ENCODE measurements around the gene LIMA1. TPM values are rescaled to one million over a fixed set of nuclear protein-coding genes. Genes with fewer than 3 reads are reported as not detected.
"Not testable (repeated sequence)": the region's sequence is repeated elsewhere in the genome, so short reads cannot be mapped to it uniquely, and the experiment has no call there.

The LIMA1 gene
- total RNA-seq, 1 experiment from 2014 or later, result 109 TPM

- DNase-seq (ENCODE audit: low spot score), result no peak
These were observed 4.0 kb upstream of the LIMA1 start for GRCh38 chr12:50287271-50287670.

GRCh38 chr12:50285253-50285652 lies 1.9 kb upstream of the LIMA1 start:
- DNase-seq (ENCODE audit: low spot score), result no peak

GRCh38 chr12:50282721-50283228 lies 545 bp downstream of the LIMA1 start:
- no peak for DNase-seq (ENCODE audit: low spot score)

GRCh38 chr12:50279501-50279900 lies 3.8 kb downstream of the LIMA1 start:
- DNase-seq (ENCODE audit: low spot score), result no peak

- DNase-seq (ENCODE audit: low spot score), result no peak
These were observed 6.2 kb downstream of the LIMA1 start for GRCh38 chr12:50276912-50277671.

DNA sequence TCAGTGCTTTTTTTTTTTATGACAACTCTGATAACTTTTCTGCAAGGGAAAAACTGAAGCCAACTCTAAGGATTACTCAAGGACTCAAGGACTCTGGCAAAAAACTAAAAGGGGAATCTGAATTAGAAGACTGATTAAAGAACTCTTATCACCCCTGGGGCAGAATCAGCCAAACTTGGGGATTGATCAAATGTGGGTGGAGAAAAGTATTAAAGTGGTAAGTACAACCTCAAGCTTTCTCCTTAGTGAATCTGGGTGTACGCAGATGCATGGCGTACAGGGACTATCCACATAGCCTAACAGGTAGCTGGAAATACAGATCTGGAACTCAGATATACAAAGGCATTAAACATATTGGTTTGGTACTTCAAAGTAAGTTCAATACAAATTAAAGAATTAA lies 7.3 kb downstream of the LIMA1 start:
- DNase-seq (ENCODE audit: low spot score), result no peak

DNA sequence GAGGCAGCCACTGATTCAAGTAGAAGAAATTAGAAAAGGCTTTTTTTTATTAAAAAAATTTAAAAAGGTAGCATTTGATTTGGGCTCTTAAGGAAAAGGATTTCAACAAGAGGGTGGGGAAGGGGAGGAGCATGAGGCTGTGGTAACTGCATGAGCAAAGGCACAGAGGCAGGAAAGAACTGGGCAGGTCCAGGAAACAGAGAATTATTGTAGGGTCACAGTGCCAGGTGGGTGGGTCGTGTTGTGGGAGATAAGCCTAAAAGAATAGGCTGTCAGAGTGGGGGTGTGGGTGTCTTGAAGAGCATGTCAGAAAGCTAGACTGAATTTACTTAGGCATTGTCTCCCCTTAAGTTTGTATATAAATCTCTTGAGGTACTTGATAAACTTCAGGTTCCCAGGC lies 7.8 kb downstream of the LIMA1 start:
- no peak for DNase-seq (ENCODE audit: low spot score)

- not testable (repeated sequence) for DNase-seq (ENCODE audit: low spot score)
These were observed 8.2 kb downstream of the LIMA1 start for GRCh38 chr12:50275127-50275526.

GRCh38 chr12:50271724-50272247 lies 11.5 kb downstream of the LIMA1 start:
- no peak for DNase-seq (ENCODE audit: low spot score)

GRCh38 chr12:50268482-50268881 lies 14.8 kb downstream of the LIMA1 start:
- DNase-seq (ENCODE audit: low spot score), result no peak

DNA sequence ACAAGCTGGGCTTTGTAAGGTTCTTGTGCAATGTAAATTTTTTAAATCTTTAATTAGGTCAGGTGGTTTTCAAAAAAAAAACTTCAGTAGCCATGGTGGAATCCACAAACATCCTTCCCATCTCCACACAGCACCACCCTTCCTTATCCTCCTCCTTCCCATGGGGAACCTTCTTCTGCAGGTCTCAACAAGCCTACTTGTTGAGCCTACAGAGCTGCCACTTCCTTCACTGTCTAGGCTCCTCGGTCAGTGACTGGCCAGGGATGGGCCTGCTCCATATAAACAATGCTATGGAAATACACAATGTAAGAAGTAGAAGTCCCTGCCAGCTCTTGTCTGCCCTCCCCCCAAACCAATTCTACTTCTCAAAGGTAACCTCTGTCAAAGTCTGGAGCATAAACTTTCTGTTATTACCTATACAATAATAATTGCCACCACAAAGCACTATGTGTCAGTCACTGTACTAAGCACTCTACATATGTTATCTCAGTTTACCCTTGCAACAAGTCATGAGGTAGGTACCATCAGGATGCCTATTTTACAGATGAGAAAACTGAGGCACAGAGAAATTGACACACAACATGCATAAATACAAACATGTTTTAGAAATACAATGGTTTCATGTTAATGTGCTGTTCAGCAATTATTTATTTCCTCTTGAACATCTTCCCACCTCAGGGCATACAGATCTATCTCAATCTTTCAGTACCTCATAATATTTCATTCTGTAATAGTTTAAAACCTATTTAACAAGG lies 17.4 kb downstream of the LIMA1 start:
- no peak for DNase-seq (ENCODE audit: low spot score)

DNA sequence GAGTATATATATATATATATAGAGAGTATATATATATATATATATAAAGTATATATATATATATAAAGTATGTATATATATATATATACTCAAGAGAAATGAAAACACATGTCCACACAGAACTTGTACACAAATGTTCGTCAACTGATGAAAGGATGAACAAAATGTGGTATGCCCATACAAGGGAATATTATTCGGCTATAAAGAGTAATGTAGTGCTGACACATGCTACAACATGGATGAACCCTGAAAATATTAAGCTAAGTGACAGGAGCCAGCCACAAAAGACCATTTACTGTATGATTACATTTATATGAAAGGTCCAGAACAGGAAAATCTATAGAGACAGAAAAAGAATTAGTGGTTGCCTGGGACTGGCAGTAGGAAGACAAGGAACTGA lies 19.5 kb downstream of the LIMA1 start:
- no peak for DNase-seq (ENCODE audit: low spot score)

DNA sequence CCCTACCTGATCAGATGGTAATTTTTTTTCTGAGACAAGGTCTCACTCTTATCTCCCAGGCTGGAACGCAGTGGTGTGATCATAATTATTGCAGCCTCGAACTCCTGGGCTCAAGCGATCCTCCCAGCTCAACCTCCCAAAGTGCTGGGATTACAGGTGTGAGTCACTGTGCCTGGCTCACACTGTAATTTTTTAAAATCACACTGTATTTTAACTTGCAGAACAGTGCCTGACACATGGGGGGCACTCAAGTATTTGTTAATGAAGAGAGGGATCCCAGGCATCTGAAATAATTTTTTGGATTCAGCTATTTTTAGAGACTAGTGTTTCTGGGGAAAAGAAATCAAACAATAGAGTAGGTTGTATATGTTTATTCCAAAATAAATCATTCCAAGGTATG lies 21.7 kb downstream of the LIMA1 start:
- no peak for DNase-seq (ENCODE audit: low spot score)

DNA sequence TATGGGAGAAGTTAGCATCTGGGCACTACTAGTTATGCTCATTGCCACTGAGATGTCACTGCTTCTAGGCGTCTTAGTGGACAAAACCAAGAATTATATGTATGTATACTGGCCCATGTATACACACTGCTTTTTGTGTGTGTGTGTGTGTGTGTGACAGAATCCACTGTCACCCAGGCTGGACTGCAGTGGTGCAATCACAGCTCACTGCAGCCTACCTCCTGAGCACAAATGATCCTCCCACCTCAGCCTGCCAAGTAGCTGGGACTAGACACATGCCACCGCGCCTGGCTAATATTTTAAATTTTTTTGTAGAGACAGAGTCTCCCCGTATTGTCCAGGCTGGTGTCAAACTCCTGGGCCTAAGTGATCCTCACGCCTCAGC lies 25.2 kb downstream of the LIMA1 start:
- DNase-seq (ENCODE audit: low spot score), result no peak

DNA sequence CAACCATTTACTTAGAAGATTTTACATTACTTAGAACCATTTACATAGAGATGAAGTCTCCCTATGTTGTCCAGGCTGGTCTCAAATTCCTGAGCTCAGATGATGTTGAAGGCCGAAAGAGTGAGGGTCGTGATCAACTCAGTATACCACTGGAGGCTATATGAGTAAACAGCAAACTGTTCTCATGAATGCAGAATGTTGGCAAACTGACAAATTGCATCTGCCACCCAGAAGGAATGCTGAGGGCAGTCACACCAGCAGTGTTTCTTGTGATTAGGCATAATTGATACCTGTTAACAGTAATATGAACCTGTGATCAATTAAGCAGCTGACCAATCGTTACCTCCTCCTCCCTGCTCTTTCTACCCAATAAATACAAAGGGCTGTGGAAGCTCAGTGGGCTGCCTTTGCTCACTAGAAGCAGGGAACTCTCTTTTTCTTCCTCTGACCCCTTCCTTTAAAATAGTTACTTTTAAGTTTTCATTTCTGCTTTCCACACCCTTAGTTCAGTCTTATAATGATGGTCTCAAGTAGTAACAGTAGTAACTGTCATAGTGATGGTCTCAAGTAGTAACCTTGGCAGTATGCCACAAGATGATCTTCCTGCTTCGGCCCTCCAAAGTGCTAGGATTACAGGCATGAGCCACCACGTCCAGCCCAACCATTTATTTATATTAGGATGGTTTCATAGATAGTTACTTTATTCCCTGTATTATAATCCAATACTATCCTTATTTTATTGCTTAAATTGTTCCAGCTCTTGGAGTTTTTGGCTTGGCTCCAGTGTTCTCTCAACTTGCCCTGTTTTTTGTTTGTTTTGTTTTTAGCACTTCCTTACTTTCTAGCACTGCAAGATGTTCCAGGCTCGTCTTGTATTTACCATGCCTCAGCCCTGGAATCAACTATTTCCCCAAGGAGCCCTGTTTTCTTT lies 25.8 kb downstream of the LIMA1 start:
- no peak for DNase-seq (ENCODE audit: low spot score)

- no peak for DNase-seq (ENCODE audit: low spot score)
These were observed 26.6 kb downstream of the LIMA1 start for GRCh38 chr12:50256761-50257160.

DNA sequence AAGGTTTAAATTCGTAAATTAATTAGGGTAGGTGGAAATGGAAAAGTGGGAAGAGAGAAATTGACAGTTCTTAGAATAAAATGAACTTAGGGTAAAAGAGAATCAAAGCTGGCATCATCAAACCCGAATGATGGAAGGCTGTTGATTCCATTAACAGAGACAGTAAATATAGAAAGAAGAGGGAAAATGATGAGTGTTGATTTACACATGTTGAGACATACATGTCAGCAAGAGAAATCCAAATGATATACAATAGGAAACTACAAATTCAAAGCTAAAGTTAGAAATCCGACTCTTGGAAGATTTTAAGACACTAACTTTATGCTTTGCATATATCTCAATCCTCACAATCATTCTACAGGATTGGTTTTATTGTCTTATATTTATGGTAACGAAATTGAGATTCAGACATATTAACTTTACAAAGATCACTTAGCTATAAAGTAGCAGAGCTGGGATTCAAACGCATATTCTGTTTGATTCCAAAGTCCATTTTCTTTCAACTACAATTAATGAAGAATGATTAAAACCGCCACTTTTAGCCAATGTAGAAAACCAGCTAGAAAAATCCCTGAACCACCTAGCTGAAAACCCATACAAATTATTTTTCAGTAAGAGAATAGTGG lies 30.2 kb downstream of the LIMA1 start:
- no peak for DNase-seq (ENCODE audit: low spot score)

- peak; percentile 70 for DNase-seq (ENCODE audit: low spot score)
These were observed 31.6 kb downstream of the LIMA1 start for GRCh38 chr12:50251619-50252252.

DNA sequence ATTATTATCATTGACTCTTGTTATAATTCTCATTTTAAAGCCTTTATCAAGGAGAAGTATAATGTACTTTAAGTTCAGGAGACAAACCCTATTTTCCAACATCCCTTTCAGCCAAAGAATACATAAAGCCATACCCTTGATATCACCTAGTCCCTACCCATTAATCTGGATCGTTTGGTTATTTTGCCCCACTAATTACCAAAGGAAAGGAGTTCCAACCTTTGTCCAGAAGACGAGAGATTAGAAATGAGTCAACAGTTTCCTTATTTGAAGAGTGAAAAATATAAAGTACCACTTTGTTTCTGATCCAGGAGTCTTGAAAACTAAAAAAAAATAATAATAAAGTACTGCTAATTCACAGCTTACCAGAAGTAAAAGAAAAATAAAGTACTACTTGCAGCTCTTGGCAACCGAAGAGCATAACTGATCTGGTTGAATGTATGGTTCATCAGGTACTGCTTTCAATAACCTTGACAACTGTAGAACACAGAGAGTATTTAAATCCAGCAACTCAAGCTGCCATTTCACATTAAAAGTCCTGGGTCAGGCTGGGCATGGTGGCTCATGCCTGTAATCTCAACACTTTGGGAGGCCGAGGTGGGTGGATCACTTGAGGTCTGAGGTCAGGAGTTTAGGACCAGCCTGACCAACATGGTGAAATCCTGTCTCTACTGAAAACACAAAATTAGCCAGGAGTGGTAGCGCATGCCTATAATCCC lies 33.7 kb downstream of the LIMA1 start:
- no peak for DNase-seq (ENCODE audit: low spot score)

- DNase-seq (ENCODE audit: low spot score), result no peak
These were observed 34.4 kb downstream of the LIMA1 start for GRCh38 chr12:50248883-50249282.

Measured in H4 (cell line).